Measurements from ENCODE around the gene MLLT1.

Gene MLLT1

DNA sequence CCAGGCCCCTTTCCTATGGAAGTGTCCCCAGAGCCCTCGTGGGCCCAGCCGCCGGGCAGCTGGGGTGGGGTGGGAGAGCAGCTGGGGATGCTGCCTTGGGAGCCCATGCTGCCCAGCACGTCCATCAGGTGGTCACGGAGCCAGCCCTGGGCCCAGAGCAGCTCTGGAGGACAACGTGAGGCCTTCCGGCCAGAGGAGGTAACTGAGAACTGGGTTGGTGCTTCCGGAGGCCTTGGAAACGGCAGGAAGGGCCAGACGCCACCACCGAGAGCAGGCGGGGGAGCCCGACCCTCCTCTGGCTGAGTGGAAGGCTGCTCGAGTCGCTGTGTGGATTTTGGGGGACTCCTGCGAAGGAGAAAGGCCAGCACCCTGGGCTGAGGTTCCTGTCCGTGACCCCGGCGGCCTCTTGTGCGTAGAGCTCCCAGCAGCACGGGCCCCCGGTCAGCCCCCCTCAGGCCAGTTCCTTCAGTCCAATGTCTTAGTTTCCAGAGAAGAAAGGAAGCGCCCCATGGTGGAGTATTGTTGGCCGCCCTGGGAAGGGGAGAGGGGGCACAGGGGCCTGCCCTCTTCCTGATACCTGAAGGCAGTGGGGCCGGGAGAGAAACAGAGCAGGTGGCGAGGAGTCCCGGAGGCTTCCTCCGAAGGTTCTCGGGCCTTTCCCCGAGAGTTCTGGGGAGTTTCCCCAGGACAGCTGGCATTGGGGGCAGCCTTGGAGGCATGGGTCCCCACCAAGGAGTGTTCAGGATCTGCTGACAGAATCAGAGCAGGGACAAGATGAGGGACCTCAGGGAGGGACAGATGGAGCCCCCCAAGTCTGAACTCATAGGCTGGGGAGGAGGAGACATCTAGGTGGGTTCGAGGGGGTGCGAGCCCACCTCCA is 68.8 kb downstream of the MLLT1 start:
- no peak for DNase-seq (ENCODE audit: low read depth in 4 of 4, low spot score in 1 of 4)

DNA sequence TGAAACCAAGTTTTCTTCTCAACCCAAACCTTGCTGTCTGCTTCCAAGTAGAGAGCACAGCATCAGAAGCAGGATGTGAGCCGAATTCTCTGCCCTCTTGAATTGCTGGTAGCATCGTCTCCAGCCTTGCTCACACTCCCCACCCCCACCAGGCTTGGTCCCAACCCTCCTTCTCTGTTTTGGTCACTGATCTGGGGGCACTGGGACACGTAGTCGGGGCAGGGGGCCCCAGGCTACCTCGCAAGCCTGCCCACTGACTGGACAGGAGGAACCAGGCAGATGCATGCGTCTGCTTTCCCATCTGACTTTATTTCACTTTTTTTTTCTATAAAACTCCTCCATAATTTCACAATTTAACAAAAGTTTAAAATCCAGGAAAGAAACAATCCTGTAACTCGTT is 69.7 kb downstream of the MLLT1 start:
- DNase-seq (ENCODE audit: low read depth in 4 of 4, low spot score in 1 of 4), result no peak

DNA sequence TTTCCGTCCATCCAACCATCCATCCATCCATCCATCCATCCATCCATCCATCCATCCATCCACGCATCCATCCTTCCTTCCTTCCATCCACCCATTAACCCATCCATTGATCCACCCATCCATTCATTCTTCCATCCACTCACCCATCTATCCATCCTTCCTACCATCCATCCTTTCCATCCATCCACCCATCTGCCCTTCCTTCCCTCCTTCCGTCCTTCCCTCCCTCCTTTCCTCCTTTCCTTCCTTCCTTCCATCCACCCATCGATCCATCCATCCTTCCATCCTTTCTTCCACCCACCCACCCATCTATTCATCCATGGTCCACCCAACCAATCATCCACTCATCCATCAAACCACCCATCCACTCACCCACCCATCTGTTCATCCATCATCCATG is 70.1 kb downstream of the MLLT1 start:
- DNase-seq (ENCODE audit: low read depth in 4 of 4, low spot score in 1 of 4), result no peak

GRCh38 chr19:6209233-6209632 is 70.5 kb downstream of the MLLT1 start:
- no peak for DNase-seq (ENCODE audit: low read depth in 4 of 4, low spot score in 1 of 4)

DNA sequence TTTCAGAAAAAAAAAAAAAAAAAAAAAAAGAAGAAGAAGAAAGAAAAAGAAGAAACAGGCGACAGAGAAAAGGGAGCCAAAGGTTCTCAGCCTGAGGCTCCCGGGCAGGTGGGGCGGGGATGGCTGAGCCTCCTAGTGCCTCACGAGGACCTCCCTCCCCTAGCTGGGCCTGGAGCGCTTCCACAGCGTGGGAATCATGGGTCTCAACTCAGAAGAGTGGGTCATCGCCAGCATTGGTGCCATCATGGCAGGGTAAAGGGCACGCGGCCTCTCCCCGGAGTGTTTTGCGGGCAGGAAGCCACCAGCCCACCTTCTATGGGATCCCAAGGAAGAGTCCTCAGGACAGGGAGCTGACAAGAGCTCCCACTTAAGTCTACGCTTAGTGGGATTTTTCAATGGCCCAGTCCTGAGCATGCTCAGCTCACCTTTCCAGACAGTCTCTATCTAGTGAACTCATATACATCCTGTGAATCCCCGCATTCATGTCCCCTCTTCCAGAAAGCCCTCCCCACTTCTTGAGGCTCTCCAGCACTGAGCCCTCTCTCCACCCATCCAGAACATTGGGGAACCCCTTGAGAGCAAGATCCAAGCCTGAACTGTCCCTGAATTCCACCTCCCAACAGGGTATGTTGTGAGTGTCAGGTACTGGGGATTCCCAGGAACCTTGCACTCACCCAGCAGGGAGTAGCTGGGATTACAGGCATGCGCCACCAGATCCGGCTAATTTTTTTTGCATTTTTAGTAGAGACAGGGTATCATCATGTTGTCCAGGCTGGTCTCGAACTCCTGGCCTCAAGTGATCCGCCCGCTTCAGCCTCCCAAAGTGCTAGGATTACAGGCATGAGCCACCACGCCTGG is 74.7 kb downstream of the MLLT1 start:
- no peak for DNase-seq (ENCODE audit: low read depth in 4 of 4, low spot score in 1 of 4)

DNA sequence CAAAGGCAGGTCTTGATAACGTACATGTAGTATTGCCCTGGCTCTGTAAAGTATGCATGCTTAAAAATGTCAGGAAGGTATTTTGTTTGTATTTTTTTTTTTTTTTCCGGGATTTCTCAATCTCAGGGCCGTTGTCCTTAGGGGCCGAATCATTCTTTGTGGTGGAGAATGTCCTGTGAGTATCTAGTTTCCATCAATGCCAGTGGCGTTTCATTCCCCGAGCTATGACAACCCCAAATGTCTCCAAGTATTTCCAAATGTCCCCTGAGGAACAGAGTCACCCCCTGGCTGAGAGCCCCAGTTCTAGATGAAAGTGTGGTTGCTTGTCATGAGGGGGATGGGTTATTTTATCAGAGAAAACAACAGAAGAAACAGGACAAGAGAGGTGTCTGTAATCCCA is 75.6 kb downstream of the MLLT1 start:
- no peak for DNase-seq (ENCODE audit: low read depth in 4 of 4, low spot score in 1 of 4)

DNA sequence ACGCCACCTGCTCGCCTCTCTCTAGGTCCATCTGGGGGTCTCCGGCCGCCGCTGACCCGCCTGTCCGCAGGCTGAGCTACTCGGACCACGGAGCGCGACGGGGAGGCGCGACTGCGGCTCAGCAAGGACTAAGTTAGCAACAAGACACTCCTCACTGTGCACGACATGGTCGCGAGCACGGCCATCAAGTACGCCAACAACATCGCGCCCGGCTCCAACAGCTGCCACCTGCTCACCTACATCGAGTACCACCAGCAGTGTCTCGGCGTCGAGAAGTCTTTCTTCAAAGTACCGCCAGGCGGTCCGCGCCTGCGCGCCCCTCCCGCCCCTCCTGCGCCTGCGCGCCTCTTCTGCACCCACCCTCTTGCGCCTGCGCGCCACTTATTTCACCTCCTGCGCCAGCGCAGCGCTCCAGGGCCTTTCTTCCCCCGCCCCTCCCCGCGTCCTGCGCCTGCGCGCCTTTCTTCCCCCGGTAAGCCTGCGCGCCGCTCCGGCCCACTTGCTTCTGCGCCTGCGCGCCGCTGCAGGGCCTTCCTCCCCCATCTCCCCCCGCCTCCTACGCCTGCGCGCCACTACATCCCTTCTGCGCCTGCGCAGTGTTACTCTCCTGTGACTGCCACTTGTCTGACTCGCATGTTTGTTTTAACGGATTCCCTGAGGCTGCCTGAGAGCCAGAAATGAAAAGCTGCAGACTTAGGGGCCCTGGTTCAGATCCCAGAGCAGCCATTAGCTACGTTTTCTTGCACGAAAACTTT is 80.4 kb downstream of the MLLT1 start:
- peak; percentile 97 to 98 (median 98) for DNase-seq (ENCODE audit: low read depth in 4 of 4, low spot score in 1 of 4)

DNA sequence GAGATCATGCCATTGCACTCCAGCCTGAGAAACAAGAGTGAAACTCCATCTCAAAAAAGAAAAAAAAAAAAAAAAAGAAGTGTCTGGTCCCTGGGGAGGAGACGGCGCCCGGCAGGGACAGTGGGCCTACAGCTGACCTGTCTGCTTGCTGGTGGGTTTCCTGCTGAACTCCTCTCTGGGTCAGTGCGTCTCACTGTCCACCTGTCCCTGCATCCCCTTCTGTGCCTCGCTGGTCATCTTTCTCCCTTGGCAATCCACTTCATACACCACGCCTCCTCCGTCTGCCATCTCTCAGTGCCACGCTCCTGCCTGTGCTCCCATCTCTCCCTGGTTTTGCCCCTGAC is 80.9 kb downstream of the MLLT1 start:
- no peak for DNase-seq (ENCODE audit: low read depth in 4 of 4, low spot score in 1 of 4)

GRCh38 chr19:6196361-6196760 is 83.4 kb downstream of the MLLT1 start:
- DNase-seq (ENCODE audit: low read depth in 4 of 4, low spot score in 1 of 4), result no peak

DNA sequence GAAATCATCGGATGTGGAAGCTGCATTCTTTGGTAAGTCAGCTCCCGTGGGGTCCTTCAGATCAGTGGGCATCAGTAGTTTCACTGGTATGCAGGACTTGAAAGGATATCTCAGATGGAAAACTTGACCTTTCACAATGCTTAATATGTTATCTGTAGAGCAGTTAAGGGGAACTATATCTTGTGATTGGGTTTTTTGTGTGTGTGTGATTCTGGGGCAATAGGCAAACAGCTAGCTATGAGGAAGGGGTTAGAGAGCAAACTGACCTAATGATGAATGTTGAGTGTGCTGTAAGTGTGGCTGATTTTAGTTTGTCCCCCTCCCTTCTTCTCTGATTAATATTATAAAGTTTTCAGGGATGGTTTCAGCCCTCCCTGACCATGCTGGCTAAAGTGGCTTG is 91.0 kb downstream of the MLLT1 start:
- no peak for DNase-seq (ENCODE audit: low read depth in 4 of 4, low spot score in 1 of 4)

DNA sequence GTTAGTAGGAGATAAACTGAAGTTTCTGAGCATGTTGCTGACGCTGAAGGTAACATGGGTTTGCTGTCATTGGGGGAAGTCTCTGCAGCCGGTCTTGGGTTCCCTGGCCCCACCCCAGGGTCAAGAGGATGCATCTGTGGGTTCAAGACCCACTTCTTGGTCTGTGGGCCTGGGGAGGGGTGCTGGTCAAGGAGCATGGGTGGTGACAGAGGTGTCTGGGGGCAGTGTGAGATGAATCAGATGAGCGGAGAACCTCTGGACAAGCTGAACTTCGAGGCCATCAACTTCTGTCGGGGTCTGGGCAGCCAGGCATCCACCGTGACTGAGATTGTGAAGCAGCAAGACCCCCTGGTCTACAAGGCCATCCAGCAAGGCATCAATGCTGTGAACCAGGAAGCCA is 92.4 kb downstream of the MLLT1 start:
- no peak for DNase-seq (ENCODE audit: low read depth in 4 of 4, low spot score in 1 of 4)

- DNase-seq (ENCODE audit: low read depth in 4 of 4, low spot score in 1 of 4), result no peak
Measured at GRCh38 chr19:6185835-6186834, 93.6 kb downstream of the MLLT1 start.

GRCh38 chr19:6185093-6185834 is 94.5 kb downstream of the MLLT1 start:
- no peak for DNase-seq (ENCODE audit: low read depth in 4 of 4, low spot score in 1 of 4)

GRCh38 chr19:6181119-6181518 is 98.7 kb downstream of the MLLT1 start:
- no peak for DNase-seq (ENCODE audit: low read depth in 4 of 4, low spot score in 1 of 4)

DNA sequence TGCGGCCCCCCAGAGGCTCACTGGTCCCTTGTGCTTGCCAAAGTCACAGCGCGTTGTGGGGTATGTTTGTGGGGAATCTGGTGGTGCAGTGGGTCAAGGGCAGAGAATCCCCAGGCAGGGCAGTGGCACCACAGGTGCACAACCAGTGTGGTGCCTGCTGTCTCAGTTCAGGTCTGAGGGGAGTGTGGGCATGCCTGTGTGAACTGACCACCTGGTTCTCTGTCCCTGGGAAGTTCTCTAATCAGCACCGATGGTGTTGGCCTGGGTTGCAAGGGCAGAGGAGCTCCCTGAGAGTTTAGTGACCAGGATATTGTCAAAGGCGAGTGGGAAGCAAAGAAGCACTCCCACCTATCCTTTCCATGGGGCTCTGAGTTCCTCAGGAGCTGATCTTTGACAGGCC is 106.6 kb downstream of the MLLT1 start:
- DNase-seq (ENCODE audit: low read depth in 4 of 4, low spot score in 1 of 4), result no peak

GRCh38 chr19:6172074-6172863 is 107.5 kb downstream of the MLLT1 start:
- DNase-seq (ENCODE audit: low read depth in 4 of 4, low spot score in 1 of 4), result no peak

DNA sequence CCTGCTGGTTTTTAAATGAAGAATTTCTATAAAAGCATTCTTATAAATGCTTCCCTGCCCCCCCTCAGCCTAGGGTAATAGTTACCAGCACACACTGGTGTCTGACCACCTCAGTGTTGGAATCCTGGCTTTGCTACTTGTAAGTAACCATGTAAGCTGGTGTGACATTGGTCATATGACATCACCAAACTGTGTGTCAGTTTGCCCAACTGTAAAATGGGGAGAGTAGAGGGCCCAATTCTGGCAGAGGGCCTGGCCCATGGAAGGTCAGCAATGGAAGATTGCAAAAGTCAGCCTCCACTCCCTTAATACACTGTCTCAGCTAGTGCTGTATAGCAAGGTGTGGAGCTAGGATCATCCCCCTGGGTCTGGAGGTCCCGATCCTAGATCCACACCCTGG is 112.7 kb downstream of the MLLT1 start:
- DNase-seq (ENCODE audit: low read depth in 4 of 4, low spot score in 1 of 4), result no peak

- no peak for DNase-seq (ENCODE audit: low read depth in 4 of 4, low spot score in 1 of 4)
Measured at GRCh38 chr19:6164906-6165531, 114.8 kb downstream of the MLLT1 start.
